Measurements from ENCODE around the gene GAS6. TPM values are rescaled to one million over a fixed set of nuclear protein-coding genes. Genes with fewer than 3 reads are reported as not detected.
"Not testable (repeated sequence)": the region's sequence is repeated elsewhere in the genome, so short reads cannot be mapped to it uniquely, and the experiment has no call there.

Gene GAS6
- total and polyA plus RNA-seq, 7 experiments from 2014 or later: 0.38 to 5.5 (median 3.0) TPM; not detected in 1

GRCh38 chr13:113796964-113797676, 66.8 kb downstream of the GAS6 start:
- Histone ChIP-seq H3K27me3 (ENCODE audit: control insufficient read depth in 2 of 2, insufficient read depth in 2 of 2, low read length in 2 of 2) (no peaks in the 10 kb centered on the region), H3K9me3 (ENCODE audit: control insufficient read depth in 2 of 3, low read length in 3 of 3) (no peaks in the 10 kb centered on the region), H3K4me1 (ENCODE audit: control insufficient read depth in 2 of 2, insufficient read depth in 2 of 2, low read length in 2 of 2) (no peaks in the 10 kb centered on the region), H3K36me3 (ENCODE audit: control insufficient read depth in 2 of 3, insufficient read depth in 3 of 3, low read length in 3 of 3) (no peaks in the 10 kb centered on the region), H3K4me3 (ENCODE audit: low read length) (no peak overlapping the region), H3K27ac (ENCODE audit: low read depth, low read length) (no peak overlapping the region)
- intact Hi-C loops (cut with micrococcal nuclease): no loop called here
- no peak for DNase-seq
- H3K4me3 Mint-ChIP-seq: no peak overlapping the region
- CTCF ChIA-PET: no interaction called here
- H3K9me3 Mint-ChIP-seq: peaks cover 0 to 1% (median 0%) of the 10 kb centered on the region in 11 donors
- no peaks in the 10 kb centered on the region for H3K36me3 Mint-ChIP-seq
- no peaks in the 10 kb centered on the region for H3K4me1 Mint-ChIP-seq
- no peak for ATAC-seq
- no peak overlapping the region for H3K27ac Mint-ChIP-seq
- POLR2A ChIA-PET: no interaction called here
- peaks cover 0 to 4% (median 0%) of the 10 kb centered on the region in 5 donors for H3K27me3 Mint-ChIP-seq

GRCh38 chr13:113796211-113796963, 67.5 kb downstream of the GAS6 start:
- Histone ChIP-seq H3K27me3 (ENCODE audit: control insufficient read depth in 2 of 2, insufficient read depth in 2 of 2, low read length in 2 of 2) (no peaks in the 10 kb centered on the region), H3K4me1 (ENCODE audit: control insufficient read depth in 2 of 2, insufficient read depth in 2 of 2, low read length in 2 of 2) (no peaks in the 10 kb centered on the region), H3K27ac (ENCODE audit: low read depth, low read length) (no peak overlapping the region), H3K9me3 (ENCODE audit: control insufficient read depth in 2 of 3, low read length in 3 of 3) (no peaks in the 10 kb centered on the region), H3K36me3 (ENCODE audit: control insufficient read depth in 2 of 3, insufficient read depth in 3 of 3, low read length in 3 of 3) (no peaks in the 10 kb centered on the region), H3K4me3 (ENCODE audit: low read length) (no peak overlapping the region)
- Mint-ChIP-seq H3K27ac (no peak overlapping the region), H3K4me1 (no peaks in the 10 kb centered on the region), H3K36me3 (no peaks in the 10 kb centered on the region), H3K4me3 (no peak overlapping the region), H3K27me3 (peaks cover 0 to 4% (median 0%) of the 10 kb centered on the region in 5 donors), H3K9me3 (peaks cover 0 to 1% (median 0%) of the 10 kb centered on the region in 11 donors)
- DNase-seq (no peak), ATAC-seq (no peak)
- ChIA-PET POLR2A (no interaction called here), CTCF (no interaction called here)
- intact Hi-C loops (cut with micrococcal nuclease): no loop called here

GRCh38 chr13:113795362-113795761, 68.5 kb downstream of the GAS6 start:
- DNase-seq; H3K36me3 ChIP-seq (ENCODE audit: control insufficient read depth in 2 of 3, insufficient read depth in 3 of 3, low read length in 3 of 3); H3K9me3 ChIP-seq (ENCODE audit: control insufficient read depth in 2 of 3, low read length in 3 of 3); H3K4me3 ChIP-seq (ENCODE audit: low read length); H3K36me3 Mint-ChIP-seq; H3K4me3 Mint-ChIP-seq; H3K27ac ChIP-seq (ENCODE audit: low read depth, low read length); H3K27me3 Mint-ChIP-seq; H3K4me1 Mint-ChIP-seq; H3K9me3 Mint-ChIP-seq; H3K27ac Mint-ChIP-seq; ATAC-seq; intact Hi-C loops (cut with micrococcal nuclease); POLR2A ChIA-PET; CTCF ChIA-PET; H3K27me3 ChIP-seq (ENCODE audit: control insufficient read depth in 2 of 2, insufficient read depth in 2 of 2, low read length in 2 of 2); H3K4me1 ChIP-seq (ENCODE audit: control insufficient read depth in 2 of 2, insufficient read depth in 2 of 2, low read length in 2 of 2): not testable (repeated sequence)

- H3K27ac ChIP-seq (ENCODE audit: low read depth, low read length): no peak overlapping the region
- H3K4me3 ChIP-seq (ENCODE audit: low read length): no peak overlapping the region
- H3K36me3 Mint-ChIP-seq: no peaks in the 10 kb centered on the region
- H3K36me3 ChIP-seq (ENCODE audit: control insufficient read depth in 2 of 3, insufficient read depth in 3 of 3, low read length in 3 of 3): no peaks in the 10 kb centered on the region
- H3K4me3 Mint-ChIP-seq: no peak overlapping the region
- ChIA-PET POLR2A (no interaction called here), CTCF (no interaction called here)
- H3K27me3 Mint-ChIP-seq: peaks cover 0 to 4% (median 0%) of the 10 kb centered on the region in 5 donors
- intact Hi-C loops (cut with micrococcal nuclease): no loop called here
- no peaks in the 10 kb centered on the region for H3K27me3 ChIP-seq (ENCODE audit: control insufficient read depth in 2 of 2, insufficient read depth in 2 of 2, low read length in 2 of 2)
- H3K9me3 Mint-ChIP-seq: no peaks in the 10 kb centered on the region
- no peaks in the 10 kb centered on the region for H3K4me1 ChIP-seq (ENCODE audit: control insufficient read depth in 2 of 2, insufficient read depth in 2 of 2, low read length in 2 of 2)
- H3K27ac Mint-ChIP-seq: no peak overlapping the region
- no peak for ATAC-seq
- no peak for DNase-seq
- no peaks in the 10 kb centered on the region for H3K4me1 Mint-ChIP-seq
- H3K9me3 ChIP-seq (ENCODE audit: control insufficient read depth in 2 of 3, low read length in 3 of 3): no peaks in the 10 kb centered on the region
Measured at GRCh38 chr13:113794764-113795173, 69.1 kb downstream of the GAS6 start.

- no peaks in the 10 kb centered on the region for H3K27me3 ChIP-seq (ENCODE audit: control insufficient read depth in 2 of 2, insufficient read depth in 2 of 2, low read length in 2 of 2)
- CTCF ChIA-PET: no interaction called here
- H3K9me3 ChIP-seq (ENCODE audit: control insufficient read depth in 2 of 3, low read length in 3 of 3): no peaks in the 10 kb centered on the region
- no peak overlapping the region for H3K27ac ChIP-seq (ENCODE audit: low read depth, low read length)
- H3K4me3 ChIP-seq (ENCODE audit: low read length): no peak overlapping the region
- DNase-seq (no peak), ATAC-seq (peak; percentile 16)
- no peak overlapping the region for H3K4me3 Mint-ChIP-seq
- H3K36me3 ChIP-seq (ENCODE audit: control insufficient read depth in 2 of 3, insufficient read depth in 3 of 3, low read length in 3 of 3): no peaks in the 10 kb centered on the region
- no peaks in the 10 kb centered on the region for H3K36me3 Mint-ChIP-seq
- no peaks in the 10 kb centered on the region for H3K4me1 ChIP-seq (ENCODE audit: control insufficient read depth in 2 of 2, insufficient read depth in 2 of 2, low read length in 2 of 2)
- intact Hi-C loops (cut with micrococcal nuclease): no loop called here
- peaks cover 0 to 6% (median 2%) of the 10 kb centered on the region in 5 donors for H3K27me3 Mint-ChIP-seq
- no peaks in the 10 kb centered on the region for H3K4me1 Mint-ChIP-seq
- no peak overlapping the region for H3K27ac Mint-ChIP-seq
- H3K9me3 Mint-ChIP-seq: no peaks in the 10 kb centered on the region
- POLR2A ChIA-PET: no interaction called here
Measured at GRCh38 chr13:113794086-113794485, 69.8 kb downstream of the GAS6 start.

- no peak overlapping the region for H3K4me3 Mint-ChIP-seq
- H3K4me3 ChIP-seq (ENCODE audit: low read length): no peak overlapping the region
- no peaks in the 10 kb centered on the region for H3K36me3 Mint-ChIP-seq
- ChIA-PET POLR2A (no interaction called here), CTCF (no interaction called here)
- peaks cover 0 to 8% (median 4%) of the 10 kb centered on the region in 5 donors for H3K27me3 Mint-ChIP-seq
- H3K4me1 ChIP-seq (ENCODE audit: control insufficient read depth in 2 of 2, insufficient read depth in 2 of 2, low read length in 2 of 2): no peaks in the 10 kb centered on the region
- ATAC-seq: no peak
- intact Hi-C loops (cut with micrococcal nuclease): no loop called here
- no peak overlapping the region for H3K27ac Mint-ChIP-seq
- H3K4me1 Mint-ChIP-seq: no peaks in the 10 kb centered on the region
- no peaks in the 10 kb centered on the region for H3K36me3 ChIP-seq (ENCODE audit: control insufficient read depth in 2 of 3, insufficient read depth in 3 of 3, low read length in 3 of 3)
- no peaks in the 10 kb centered on the region for H3K27me3 ChIP-seq (ENCODE audit: control insufficient read depth in 2 of 2, insufficient read depth in 2 of 2, low read length in 2 of 2)
- no peak overlapping the region for H3K27ac ChIP-seq (ENCODE audit: low read depth, low read length)
- H3K9me3 ChIP-seq (ENCODE audit: control insufficient read depth in 2 of 3, low read length in 3 of 3): no peaks in the 10 kb centered on the region
- no peak for DNase-seq
- H3K9me3 Mint-ChIP-seq: no peaks in the 10 kb centered on the region
Measured at GRCh38 chr13:113793718-113794085, 70.2 kb downstream of the GAS6 start.

All from naive thymus-derived CD4-positive, alpha-beta T cell (primary cell).